Measurements from ENCODE around the gene SHISA7. TPM values are rescaled to one million over a fixed set of nuclear protein-coding genes. Genes with fewer than 3 reads are reported as not detected.
"Not testable (repeated sequence)": the region's sequence is repeated elsewhere in the genome, so short reads cannot be mapped to it uniquely, and the experiment has no call there.

The SHISA7 gene
- total and polyA plus RNA-seq, 8 donors = not detected

DNA sequence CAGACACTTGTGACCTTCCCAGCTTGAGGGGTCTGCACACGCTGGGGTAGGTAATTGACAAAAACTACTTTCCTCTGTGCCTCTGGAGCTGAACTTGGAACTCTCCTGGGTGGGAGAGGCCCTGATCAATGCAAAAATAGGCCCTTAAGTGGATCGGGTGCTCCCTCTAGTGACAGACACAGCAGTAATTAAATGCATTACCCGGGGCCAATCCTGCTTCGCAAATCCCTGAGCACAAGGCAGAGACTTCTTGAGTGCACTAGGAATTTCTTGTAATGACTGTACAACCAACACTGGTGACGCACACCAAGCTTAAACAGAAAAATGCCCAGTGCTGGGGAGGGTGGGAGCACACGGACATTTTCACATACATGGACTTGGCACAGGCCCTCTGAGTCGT lies 24.9 kb downstream of the SHISA7 start:
- peak; percentile 57 to 92 for DNase-seq
- no peaks in the 10 kb centered on the region for H3K4me1 ChIP-seq
- H3K4me3 ChIP-seq = no peak overlapping the region
- WGBS, 5 donors = 12 to 21% (median 15%) methylated on average over 4 to 7 of the region's 7 CpGs
- peaks cover 0 to 26% (median 0%) of the 10 kb centered on the region in 3 donors for H3K27me3 ChIP-seq
- intact Hi-C loops (cut with DNase I; ENCODE audit: low total_unique reads) = loop anchor here (5.0 to 10.0 kb wide), 2 partner anchors 113 to 276 kb away; no protein-coding TSS in a partner anchor
- no peak overlapping the region for H3K27ac ChIP-seq
- H3K36me3 ChIP-seq = no peaks in the 10 kb centered on the region
- H3K9me3 ChIP-seq = no peaks in the 10 kb centered on the region
- TF ChIP-seq, protein P1, sequence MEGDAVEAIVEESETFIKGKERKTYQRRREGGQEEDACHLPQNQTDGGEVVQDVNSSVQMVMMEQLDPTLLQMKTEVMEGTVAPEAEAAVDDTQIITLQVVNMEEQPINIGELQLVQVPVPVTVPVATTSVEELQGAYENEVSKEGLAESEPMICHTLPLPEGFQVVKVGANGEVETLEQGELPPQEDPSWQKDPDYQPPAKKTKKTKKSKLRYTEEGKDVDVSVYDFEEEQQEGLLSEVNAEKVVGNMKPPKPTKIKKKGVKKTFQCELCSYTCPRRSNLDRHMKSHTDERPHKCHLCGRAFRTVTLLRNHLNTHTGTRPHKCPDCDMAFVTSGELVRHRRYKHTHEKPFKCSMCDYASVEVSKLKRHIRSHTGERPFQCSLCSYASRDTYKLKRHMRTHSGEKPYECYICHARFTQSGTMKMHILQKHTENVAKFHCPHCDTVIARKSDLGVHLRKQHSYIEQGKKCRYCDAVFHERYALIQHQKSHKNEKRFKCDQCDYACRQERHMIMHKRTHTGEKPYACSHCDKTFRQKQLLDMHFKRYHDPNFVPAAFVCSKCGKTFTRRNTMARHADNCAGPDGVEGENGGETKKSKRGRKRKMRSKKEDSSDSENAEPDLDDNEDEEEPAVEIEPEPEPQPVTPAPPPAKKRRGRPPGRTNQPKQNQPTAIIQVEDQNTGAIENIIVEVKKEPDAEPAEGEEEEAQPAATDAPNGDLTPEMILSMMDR (IDR thresholded peaks at IDR 0.05) = peak in 5 of 7 experiments; percentile 30 to 75 (median 57)
- TF ChIP-seq EP300 (IDR thresholded peaks at IDR 0.05) = no peak
- TF ChIP-seq POLR2A (IDR thresholded peaks at IDR 0.05) = no peak
- peak in 1 of 3 donors; percentile 7 for TF ChIP-seq POLR2AphosphoS5 (IDR thresholded peaks at IDR 0.05)

DNA sequence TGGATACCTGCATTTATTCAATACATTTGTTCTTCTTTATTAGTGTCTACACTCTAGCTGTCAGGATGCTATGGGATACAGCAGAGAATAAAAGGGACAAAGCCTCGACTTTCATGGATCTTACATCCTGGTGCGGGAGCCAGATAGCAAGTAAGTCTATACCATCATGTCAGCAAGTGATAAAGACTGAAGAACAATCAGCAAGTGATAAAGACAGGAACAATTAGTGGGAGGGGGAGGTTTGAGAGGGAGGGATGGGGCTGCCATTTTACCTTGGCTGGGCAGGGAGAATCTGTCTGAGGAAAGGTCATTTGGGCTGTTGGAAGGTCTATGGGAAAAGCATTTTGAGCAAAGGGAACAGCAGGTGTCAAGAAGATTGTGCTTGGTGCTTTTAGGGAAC lies 32.9 kb downstream of the SHISA7 start:
- Histone ChIP-seq H3K27me3 (no peaks in the 10 kb centered on the region), H3K9me3 (no peaks in the 10 kb centered on the region), H3K4me1 (peaks cover 15 to 25% (median 22%) of the 10 kb centered on the region in 4 donors), H3K36me3 (peaks cover 8 to 13% (median 9%) of the 10 kb centered on the region in 4 donors), H3K4me3 (no peak overlapping the region), H3K27ac (no peak overlapping the region)
- 90 to 97% (median 94%) methylated on average over 2 of the region's 2 CpGs for WGBS, 5 donors
- TF ChIP-seq POLR2AphosphoS5 (IDR thresholded peaks at IDR 0.05) (no peak), EP300 (IDR thresholded peaks at IDR 0.05) (no peak), POLR2A (IDR thresholded peaks at IDR 0.05) (no peak)
- TF ChIP-seq, protein P1 (IDR thresholded peaks at IDR 0.05) = no peak
- intact Hi-C loops (cut with DNase I; ENCODE audit: low total_unique reads) = loop anchor here (10.0 kb wide), 1 partner anchor 105 kb away; no protein-coding TSS in a partner anchor
- no peak for DNase-seq

DNA sequence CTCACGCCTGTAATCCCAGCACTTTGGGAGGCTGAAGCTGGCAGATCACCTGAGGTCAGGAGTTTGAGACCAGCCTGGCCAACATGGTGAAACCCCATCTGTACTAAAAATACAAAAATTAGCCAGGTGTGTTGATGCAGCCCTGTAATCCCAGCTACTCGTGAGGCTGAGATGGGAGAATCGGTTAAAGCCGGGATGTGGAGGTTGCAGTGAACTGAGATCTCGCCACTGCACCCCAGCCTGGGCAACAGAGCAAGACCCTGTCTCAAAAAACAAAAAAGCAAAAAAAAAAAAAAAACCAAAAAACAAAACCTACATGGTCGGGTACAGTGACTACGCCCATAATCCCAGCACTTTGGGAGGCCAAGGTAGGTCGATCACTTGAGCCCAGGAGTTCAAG lies 33.9 kb downstream of the SHISA7 start:
- intact Hi-C loops (cut with DNase I; ENCODE audit: low total_unique reads); DNase-seq; H3K27me3 ChIP-seq; H3K9me3 ChIP-seq; H3K4me3 ChIP-seq: not testable (repeated sequence)
- Histone ChIP-seq H3K27ac (peak overlapping the region in 1 of 5 donors; percentile 99), H3K4me1 (peaks cover 15 to 26% (median 22%) of the 10 kb centered on the region in 4 donors), H3K36me3 (peaks cover 14 to 21% (median 18%) of the 10 kb centered on the region in 4 donors)
- 90 to 96% (median 95%) methylated on average over 8 of the region's 8 CpGs for WGBS, 5 donors

DNA sequence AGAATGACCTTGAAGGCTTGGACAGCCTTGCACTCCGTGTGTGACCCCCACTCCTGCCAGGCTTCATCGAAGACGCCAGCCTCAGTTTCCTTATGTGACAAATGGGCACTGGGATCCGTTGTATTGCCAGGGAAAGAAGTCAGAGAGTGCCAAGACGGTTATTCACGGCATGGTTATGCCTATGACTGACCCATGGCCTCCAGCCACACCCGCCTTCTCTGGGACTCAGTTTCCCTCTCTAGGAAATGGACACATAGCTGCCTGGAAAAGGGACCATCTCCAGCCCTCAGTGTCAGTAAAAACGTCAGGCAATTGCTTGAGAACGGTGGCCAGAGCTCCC lies 34.6 kb downstream of the SHISA7 start:
- intact Hi-C loops (cut with DNase I; ENCODE audit: low total_unique reads) = no loop called here
- Histone ChIP-seq H3K4me3 (peak overlapping the region; percentile 88 to 99 (median 94)), H3K4me1 (peaks cover 15 to 26% (median 22%) of the 10 kb centered on the region in 4 donors), H3K27ac (peak overlapping the region; percentile 83 to 99 (median 98)), H3K27me3 (no peaks in the 10 kb centered on the region), H3K36me3 (peaks cover 15 to 28% (median 24%) of the 10 kb centered on the region in 4 donors), H3K9me3 (no peaks in the 10 kb centered on the region)
- 67 to 71% (median 68%) methylated on average over 4 to 9 of the region's 9 CpGs for WGBS, 5 donors
- TF ChIP-seq EP300 (IDR thresholded peaks at IDR 0.05) (no peak), POLR2AphosphoS5 (IDR thresholded peaks at IDR 0.05) (no peak), POLR2A (IDR thresholded peaks at IDR 0.05) (no peak)
- TF ChIP-seq, protein P1 (IDR thresholded peaks at IDR 0.05) = no peak
- DNase-seq = no peak

DNA sequence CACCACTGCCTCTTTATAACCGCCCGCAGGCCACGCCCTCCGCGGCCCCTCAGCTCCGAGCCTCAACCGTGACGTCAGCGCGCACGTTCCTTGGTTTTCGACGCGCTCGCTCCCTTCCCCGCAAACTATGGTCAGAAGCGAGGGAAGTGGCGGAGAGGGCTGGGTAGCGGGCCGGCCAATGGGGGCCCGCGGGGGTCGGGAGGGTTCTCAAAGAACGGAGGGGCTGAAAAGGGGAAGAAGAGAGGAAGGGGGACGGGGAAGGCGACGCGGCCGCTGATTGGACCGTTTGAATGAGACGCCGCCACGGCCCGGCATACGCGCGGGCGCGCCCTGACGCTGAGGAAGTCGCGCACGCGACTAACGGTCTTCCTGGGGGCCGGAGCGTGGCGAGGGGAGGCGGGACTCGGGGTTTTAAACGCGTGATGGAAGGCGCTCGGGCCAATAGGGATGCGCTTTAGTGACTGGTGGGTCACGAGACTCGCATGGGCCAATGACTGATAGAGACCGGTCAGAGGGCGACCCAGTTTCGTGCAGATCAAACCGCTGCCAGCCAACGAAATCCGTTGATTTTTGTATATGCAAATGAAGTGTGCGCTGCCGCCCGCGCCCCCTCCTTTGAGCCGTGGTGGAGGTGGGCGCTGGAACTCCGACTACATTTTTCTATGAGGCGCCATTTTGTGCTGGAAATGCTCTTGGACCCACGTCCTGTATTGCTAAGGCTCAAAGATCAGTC lies 35.1 kb downstream of the SHISA7 start:
- DNase-seq = peak; percentile 98 to 100

More for the DNA sequence above, 35.1 kb downstream of the SHISA7 start:
- H3K27me3 ChIP-seq = no peaks in the 10 kb centered on the region
- peak overlapping the region; percentile 95 to 99 (median 98) for H3K27ac ChIP-seq
- TF ChIP-seq POLR2AphosphoS5 (IDR thresholded peaks at IDR 0.05) = peak in 1 of 3 donors; percentile 93
- TF ChIP-seq, protein P1 (IDR thresholded peaks at IDR 0.05) = no peak
- TF ChIP-seq EP300 (IDR thresholded peaks at IDR 0.05) = no peak
- TF ChIP-seq POLR2A (IDR thresholded peaks at IDR 0.05) = peak in 1 of 4 donors; percentile 65
- H3K4me3 ChIP-seq = peak overlapping the region; percentile 88 to 99 (median 94)
- peaks cover 21 to 33% (median 30%) of the 10 kb centered on the region in 4 donors for H3K36me3 ChIP-seq
- intact Hi-C loops (cut with DNase I; ENCODE audit: low total_unique reads) = no loop called here
- H3K4me1 ChIP-seq = peaks cover 15 to 26% (median 22%) of the 10 kb centered on the region in 4 donors
- no peaks in the 10 kb centered on the region for H3K9me3 ChIP-seq
- 0 to 1% (median 0%) methylated on average over 49 to 72 of the region's 72 CpGs for WGBS, 5 donors
